Mesenteric fat pad (tissue), 1 donor: Measurements from ENCODE around the gene SNX9. TPM values are rescaled to one million over a fixed set of nuclear protein-coding genes. Genes with fewer than 3 reads are reported as not detected.
"Not testable (repeated sequence)": the region's sequence is repeated elsewhere in the genome, so short reads cannot be mapped to it uniquely, and the experiment has no call there.

Experiments
- DNase-seq: peaks from one replicate; pipeline ENCODE4 v3.0.0-alpha.2; 2020; ENCODE audit warnings: low spot score
- total RNA-seq: library from RNA; stranded (reverse); fragmentation: NEBNext Ultra II Directional; extraction: Animal tissue kit (Norgen Biotek cat#: 25700); gene quantifications from one replicate; pipeline ENCODE4 v1.2.1, GENCODE V29; 2021
- donor health status: DM: yes; HTN: yes; CAD: no.

The SNX9 gene
- total RNA-seq, 1 donor from 2014 or later, result 86.9 TPM

GRCh38 chr6:157830354-157831017, 7.4 kb downstream of the SNX9 start:
- DNase-seq, result no peak

- DNase-seq, result no peak
Measured at GRCh38 chr6:157831018-157831369, 7.9 kb downstream of the SNX9 start.

GRCh38 chr6:157831424-157832249, 8.6 kb downstream of the SNX9 start:
- DNase-seq, result no peak

- DNase-seq, result no peak
Measured at GRCh38 chr6:157832250-157832967, 9.4 kb downstream of the SNX9 start.

GRCh38 chr6:157834549-157834948, 11.5 kb downstream of the SNX9 start:
- no peak for DNase-seq

- no peak for DNase-seq
Measured at GRCh38 chr6:157838718-157839430, 15.8 kb downstream of the SNX9 start.

- DNase-seq, result no peak
Measured at GRCh38 chr6:157839606-157840005, 16.6 kb downstream of the SNX9 start.

- DNase-seq, result no peak
Measured at GRCh38 chr6:157840261-157840660, 17.2 kb downstream of the SNX9 start.

- DNase-seq, result no peak
Measured at GRCh38 chr6:157840776-157841175, 17.7 kb downstream of the SNX9 start.

GRCh38 chr6:157841211-157841840, 18.3 kb downstream of the SNX9 start:
- no peak for DNase-seq

GRCh38 chr6:157842212-157842611, 19.2 kb downstream of the SNX9 start:
- no peak for DNase-seq

GRCh38 chr6:157844196-157844595, 21.1 kb downstream of the SNX9 start:
- DNase-seq, result not testable (repeated sequence)

GRCh38 chr6:157845493-157846259, 22.6 kb downstream of the SNX9 start:
- no peak for DNase-seq

- no peak for DNase-seq
Measured at GRCh38 chr6:157847846-157848245, 24.8 kb downstream of the SNX9 start.

GRCh38 chr6:157848693-157849092, 25.6 kb downstream of the SNX9 start:
- DNase-seq, result no peak

- DNase-seq, result no peak
Measured at GRCh38 chr6:157849288-157850017, 26.4 kb downstream of the SNX9 start.

- DNase-seq, result no peak
Measured at GRCh38 chr6:157850030-157850429, 27.0 kb downstream of the SNX9 start.

GRCh38 chr6:157853018-157853805, 30.2 kb downstream of the SNX9 start:
- no peak for DNase-seq
